Posterior vena cava (tissue), 2 donors: Measurements from ENCODE around the gene CENPH. TPM values are rescaled to one million over a fixed set of nuclear protein-coding genes. Genes with fewer than 3 reads are reported as not detected.
"Not testable (repeated sequence)": the region's sequence is repeated elsewhere in the genome, so short reads cannot be mapped to it uniquely, and the experiment has no call there.

Experiments
- DNase-seq: peaks from one replicate; pipeline ENCODE4 v3.0.0-alpha.2; 2020; ENCODE audit warnings: low spot score
- intact Hi-C, 2 donors: fragments of 100-400 bp; cut with DNase I; formaldehyde crosslinking; loops; one replicate each; pipeline versions ENCODE4 v1.14.1 to v1.14.2; 2022 to 2023
- total RNA-seq, 2 donors: library from RNA; stranded (reverse); fragmentation: NEBNext Ultra II Directional; extraction: Animal tissue kit (Norgen Biotek cat#: 25700); gene quantifications; one replicate each; pipeline ENCODE4 v1.2.1, GENCODE V29; 2021
- donor health status: DM: yes; HTN: yes; CAD: no.
- donor health status: DM: yes; HTN: yes; CAD: no.

The CENPH gene
- total RNA-seq, 2 donors from 2014 or later = 1.9 to 3.0 TPM

DNA sequence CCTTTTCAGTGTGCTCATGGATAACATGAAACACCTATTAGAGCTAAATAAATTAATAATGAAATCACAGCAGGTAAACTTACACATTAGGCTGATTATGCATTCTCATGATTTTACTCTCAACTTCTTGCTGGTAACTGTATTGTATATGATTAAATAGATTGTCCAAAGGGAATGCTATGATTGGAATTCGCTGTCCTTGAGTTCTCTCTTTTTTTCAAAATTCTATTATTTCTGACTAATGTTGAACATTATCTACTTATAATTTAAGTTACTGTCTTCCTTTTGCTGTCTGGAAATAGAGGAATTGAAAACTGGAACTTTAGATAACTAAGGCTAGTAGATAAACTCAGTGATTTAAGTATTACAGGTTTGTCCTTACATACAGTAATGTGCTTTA, 13.1 kb downstream of the CENPH start:
- intact Hi-C loops = no loop called here
- no peak for DNase-seq

DNA sequence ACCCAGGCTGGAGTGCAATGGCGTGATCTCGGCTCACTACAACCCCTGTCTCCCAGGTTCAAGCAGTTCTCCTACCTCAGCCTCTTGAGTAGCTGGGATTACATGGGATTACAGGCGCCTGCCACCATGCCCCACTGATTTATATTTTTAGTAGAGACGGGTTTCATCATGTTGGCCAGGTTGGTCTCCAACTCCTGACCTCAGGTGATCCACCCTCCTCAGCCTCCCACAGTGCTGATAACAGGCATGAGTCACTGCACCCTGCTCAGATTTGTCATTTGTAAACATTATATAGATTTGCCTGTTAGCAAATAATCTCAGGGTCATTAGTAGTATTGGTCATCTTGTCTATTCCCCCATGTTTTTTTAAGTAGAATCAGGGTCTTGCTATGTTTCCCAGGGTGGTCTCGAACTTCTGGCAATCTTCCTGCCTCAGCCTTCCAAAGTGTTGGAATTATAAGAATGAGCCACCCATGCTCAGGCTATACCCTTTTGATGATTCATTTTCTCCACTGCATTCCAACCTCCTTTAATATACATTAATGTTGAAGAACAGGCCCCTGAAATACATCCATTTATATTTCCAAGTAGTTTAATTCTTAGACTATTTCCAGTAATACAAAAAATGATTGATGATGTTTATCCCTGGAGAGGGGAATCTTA, 17.3 kb downstream of the CENPH start:
- no peak for DNase-seq
- intact Hi-C loops = no loop called here

DNA sequence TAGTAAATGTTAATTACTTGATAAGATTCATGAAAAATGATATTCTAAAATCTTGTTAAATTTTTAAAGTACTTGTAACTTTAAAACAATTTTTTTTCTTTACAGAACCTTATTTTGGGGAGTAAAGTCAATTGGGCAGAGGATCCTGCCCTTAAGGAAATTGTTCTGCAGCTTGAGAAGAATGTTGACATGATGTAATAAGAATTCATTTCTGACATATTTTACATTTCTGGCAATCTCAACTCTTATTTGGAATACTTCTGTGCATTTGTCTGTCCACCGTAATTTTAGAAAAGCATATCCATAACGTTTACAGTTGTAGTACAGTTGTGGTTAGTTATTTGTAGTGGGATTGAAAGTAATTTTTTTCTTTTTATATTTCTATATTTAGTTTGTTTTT, 20.2 kb downstream of the CENPH start:
- intact Hi-C loops = no loop called here

DNA sequence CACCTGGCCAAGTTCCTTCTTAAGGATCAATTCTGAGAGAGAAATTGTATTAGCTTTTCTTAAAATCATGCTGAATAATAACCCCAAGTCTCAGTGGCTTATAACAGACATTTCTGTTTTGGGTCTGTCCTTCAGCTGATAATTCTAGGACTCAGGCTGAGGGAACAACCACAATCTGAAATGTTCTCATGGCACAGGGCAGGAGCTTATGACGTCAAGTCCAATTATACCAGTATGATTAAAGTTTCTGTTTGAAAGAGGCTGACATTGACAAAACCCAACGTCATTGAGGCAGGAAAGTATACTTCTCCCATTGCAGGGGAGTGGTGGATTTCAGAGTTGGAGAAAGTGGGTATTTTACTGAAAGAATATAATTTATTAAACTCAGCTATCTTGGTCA, 21.8 kb downstream of the CENPH start:
- DNase-seq = no peak
- intact Hi-C loops = no loop called here

More for the DNA sequence above, 20.2 kb downstream of the CENPH start:
- no peak for DNase-seq

DNA sequence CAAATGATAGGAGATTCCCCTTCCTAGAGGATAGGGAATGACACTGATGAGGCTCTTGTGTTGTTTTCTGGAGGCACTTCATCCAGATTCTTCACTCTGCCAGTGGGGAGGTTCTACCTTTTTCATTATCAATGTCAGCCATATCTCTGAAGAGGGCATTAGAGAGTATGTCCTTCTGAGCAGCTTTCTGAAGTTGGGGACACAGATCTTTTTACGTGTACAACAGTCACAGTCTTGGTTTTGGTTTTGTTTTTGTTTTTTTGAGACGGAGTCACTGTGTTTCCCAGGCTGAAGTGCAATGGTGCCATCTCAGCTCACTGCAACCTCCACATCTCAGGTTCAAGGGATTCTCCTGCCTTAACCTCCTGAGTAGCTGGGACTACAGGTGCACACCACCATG, 22.6 kb downstream of the CENPH start:
- DNase-seq = no peak
- intact Hi-C loops = no loop called here

DNA sequence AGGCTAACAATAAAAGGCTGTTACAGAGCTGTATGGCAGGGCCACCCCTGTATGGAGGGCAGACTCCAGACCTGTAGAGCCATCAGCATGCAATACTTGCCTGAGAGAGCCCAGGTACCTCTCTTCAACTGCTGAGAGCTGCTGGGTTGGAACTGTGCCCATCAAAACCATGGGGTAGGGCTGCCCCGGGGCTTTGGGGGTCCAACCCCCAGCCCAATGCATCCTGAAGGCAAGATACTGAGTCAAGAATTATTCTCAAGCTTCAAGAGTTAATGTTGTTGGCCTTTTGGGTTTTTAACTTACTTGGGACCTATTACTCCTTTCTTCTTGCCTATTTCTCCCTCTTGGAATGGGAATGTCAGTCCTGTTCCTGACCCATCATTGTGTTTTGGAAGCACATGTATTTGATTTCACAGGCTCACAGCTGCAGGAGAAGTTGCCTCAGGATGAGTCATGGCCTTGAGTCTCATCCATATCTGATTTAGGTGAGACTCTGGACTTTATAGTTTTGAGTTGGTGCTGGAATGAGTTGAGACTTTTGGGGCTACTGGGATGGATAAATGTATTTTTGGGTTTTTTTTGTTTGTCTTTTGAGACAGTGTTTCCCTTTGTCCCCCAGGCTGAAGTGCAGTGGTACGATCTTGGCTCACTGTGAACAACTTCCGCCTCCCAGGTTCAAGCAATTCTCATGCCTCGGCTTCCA, 24.3 kb downstream of the CENPH start:
- intact Hi-C loops = no loop called here
- no peak for DNase-seq

DNA sequence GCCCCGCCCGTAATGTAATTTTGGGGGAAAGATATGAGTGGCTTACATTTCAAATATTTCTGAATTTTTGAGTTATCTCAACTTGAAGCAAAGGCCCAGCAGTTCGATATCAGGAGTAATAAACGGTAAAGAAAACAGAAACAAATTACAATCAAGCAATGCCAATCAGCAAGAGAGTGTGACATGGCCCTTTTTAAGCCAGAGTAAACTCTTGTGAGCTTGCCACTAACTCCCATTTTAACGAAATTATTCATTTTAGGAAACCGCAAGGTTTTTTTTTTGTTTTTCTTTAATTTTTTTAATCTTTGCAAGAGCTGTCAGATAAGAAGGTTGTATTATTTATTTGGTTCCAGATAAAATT, 27.7 kb downstream of the CENPH start:
- intact Hi-C loops = no loop called here

DNA sequence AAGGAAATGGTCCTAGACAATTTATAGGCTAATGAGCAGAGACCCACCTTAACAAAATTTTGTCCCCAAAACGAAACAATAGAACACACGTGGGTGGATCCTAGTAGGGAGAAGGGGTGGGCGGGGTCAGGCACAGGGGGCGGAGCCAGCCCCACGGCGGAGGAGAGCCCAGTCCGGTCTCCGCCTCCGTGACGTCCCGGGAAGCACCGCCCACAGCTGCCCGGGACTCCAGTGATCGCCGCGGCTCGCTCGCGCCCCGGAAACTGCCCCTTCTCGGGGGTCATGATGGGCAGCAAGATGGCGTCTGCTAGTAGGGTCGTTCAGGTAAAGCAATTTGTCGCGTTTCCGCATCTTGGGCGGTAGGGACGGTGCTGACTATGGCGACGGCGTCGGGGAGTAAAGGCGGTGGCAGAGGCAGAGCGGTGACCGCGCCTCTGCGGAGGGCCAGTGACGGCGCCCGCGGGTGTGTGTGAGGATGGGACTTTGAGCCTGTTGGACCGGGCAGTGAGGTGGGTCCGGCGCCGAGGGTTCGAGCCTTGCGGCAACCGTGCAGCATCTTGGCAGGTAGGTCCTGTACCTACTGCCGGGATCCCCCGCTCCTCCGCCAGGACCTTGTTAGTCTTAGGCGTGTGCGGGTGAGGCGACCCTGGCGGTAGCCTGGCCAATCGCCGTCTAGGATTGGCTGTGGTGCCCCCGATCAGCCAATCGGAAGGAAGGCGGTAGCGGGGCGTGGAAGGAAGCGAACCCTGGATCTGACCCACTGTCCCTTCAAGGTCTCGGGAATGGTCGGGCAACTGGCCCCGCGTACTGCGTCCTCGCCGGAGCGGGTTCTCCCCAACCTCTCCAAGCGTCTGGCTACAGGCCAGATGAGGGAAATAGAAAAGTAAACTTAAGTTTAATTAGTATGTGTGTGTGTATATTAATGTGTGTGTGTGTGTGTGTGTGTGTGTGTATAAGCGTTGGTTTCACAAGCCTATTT, 28.5 kb downstream of the CENPH start:
- intact Hi-C loops = no loop called here
- peak; percentile 99 for DNase-seq

More for the DNA sequence above, 27.7 kb downstream of the CENPH start:
- no peak for DNase-seq

DNA sequence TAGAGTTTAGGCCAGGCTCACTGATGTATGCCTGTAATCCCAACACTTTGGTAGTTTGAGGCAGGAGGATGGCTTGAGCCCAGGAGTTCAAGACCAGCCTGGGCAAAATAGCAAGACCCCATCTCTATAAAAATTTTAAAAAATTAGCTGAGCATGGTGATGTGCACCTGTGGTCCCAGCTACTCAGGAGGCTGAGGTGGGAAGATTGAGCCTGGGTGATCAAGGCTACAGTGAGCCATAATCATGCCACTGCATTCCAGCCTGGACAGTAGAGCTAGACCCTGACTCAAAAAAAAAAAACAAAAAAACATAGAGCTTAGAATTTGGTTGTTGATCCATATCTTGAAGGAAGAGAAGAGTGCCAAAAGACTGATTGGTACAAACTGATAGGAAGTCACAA, 30.6 kb downstream of the CENPH start:
- DNase-seq = no peak
- intact Hi-C loops = no loop called here

DNA sequence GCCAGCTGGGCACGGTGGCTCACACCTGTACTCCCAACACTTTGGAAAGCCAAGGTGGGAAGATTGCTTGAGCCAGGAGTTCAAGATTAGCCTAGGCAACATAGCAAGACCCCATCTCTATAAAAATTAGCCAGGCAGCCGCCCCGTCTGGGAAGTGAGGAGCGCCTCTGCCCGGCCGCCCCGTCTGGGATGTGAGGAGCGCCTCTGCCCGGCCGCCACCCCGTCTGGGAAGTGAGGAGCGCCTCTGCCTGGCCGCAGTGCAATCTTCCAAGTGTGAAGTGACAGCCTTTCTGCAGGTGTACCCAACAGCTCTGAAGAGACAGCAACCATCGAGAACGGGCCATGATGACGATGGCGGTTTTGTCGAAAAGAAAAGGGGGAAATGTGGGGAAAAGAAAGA, 31.0 kb downstream of the CENPH start:
- DNase-seq = peak; percentile 42
- intact Hi-C loops = not testable (repeated sequence)

DNA sequence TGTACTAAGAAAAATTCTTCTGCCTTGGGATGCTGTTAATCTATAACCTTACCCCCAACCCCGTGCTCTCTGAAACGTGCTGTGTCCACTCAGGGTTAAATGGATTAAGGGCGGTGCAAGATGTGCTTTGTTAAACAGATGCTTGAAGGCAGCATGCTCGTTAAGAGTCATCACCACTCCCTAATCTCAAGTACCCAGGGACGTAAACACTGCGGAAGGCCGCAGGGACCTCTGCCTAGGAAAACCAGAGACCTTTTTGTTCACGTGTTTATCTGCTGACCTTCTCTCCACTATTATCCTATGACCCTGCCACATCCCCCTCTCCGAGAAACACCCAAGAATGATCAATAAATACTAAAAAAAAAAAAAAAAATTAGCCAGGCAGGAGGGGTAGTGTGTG, 31.4 kb downstream of the CENPH start:
- intact Hi-C loops, DNase-seq: not testable (repeated sequence)

DNA sequence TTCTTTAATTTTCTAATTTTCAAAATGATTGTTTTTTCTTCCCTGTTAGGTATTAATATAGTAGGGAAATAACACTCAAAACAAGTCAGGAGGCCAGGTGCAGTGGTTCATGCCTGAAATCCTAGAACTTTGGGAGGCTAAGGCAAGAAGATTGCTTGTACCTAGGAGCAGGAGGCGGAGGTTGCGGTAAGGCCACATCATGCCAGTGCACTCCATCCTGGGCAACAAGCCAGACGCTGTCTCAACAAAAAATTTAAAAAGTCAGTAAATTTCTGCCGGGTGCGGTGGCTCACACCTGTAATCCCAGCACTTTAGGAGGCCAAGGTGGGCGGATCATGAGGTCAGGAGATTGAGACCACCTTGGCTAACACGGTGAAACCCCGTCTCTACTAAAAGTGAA, 35.1 kb downstream of the CENPH start:
- DNase-seq = no peak
- intact Hi-C loops = no loop called here

DNA sequence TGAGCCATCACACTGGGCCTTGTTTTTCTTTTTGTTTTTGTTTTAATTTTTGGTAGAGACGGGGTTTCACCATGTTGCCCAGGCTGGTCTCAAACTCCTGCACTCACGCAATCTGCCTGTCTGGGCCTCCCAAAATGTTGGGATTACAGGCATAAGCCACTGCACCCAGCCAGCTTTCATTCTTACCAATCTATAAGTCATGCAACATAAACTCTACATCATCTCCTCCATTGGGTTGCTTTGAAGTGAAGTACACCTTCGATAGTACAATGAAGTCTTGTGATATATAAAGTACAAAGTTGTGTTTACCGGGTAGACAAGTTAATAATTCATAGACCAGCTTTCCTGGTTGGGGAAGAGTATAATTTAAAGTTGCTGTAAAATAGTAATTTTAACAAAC, 36.5 kb downstream of the CENPH start:
- intact Hi-C loops = no loop called here

DNA sequence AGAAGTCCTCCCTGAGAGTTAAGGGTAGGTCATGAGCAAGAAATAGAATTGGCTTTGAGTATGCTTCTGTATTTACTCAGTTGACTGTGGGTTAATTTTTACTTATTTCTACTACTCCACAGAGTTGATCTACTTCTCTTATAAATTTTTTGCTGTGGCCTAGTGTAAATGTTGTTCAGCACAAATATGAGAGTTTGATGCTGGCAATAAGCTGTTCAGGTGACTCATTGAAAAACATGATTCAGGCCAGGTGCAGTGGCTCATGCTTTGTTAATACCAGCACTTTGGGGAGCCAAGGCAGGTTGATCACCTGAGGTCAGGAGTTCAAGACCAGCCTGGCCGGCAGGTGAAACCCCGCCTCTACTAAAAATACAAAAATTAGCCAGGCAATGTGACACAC, 40.8 kb downstream of the CENPH start:
- intact Hi-C loops = no loop called here
- no peak for DNase-seq

More for the DNA sequence above, 36.5 kb downstream of the CENPH start:
- no peak for DNase-seq

DNA sequence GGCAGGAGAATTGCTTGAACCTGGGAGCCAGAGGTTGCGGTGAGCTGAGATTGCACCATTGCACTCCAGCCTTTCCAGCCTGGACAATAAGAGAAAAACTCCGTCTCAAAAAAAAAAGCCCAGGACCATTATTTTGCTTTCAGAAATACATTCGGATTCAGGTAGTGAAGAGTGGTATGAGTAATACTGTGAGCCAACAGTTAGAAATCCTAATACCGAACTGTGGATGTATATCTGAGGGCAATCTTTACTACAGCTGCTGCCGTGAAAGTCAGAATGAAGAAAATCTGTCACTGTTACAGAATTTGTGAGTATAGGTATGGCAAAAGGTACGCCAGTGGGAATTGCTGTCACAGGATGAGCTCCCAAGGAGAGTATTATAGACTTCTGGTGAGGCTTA, 41.9 kb downstream of the CENPH start:
- DNase-seq = no peak
- intact Hi-C loops = no loop called here

DNA sequence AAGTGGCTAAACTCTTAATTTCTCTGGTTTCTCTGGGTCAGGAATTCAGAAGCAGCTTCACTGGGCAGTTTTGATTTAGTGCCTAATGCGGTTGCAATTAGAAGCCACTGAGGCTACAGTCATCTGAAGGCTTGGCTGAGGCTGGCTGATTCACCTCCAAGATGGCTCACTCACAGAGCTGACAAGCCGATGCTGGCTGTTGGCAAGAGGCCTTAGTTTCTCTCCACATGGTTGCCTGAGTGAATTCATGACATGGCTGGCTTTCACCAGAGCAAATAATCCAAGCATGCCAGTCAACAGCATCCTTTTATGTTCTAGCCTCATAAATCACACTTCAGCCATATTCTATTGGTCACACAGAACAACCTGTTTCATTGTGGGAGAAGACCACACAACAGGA, 42.5 kb downstream of the CENPH start:
- DNase-seq = no peak
- intact Hi-C loops = no loop called here

DNA sequence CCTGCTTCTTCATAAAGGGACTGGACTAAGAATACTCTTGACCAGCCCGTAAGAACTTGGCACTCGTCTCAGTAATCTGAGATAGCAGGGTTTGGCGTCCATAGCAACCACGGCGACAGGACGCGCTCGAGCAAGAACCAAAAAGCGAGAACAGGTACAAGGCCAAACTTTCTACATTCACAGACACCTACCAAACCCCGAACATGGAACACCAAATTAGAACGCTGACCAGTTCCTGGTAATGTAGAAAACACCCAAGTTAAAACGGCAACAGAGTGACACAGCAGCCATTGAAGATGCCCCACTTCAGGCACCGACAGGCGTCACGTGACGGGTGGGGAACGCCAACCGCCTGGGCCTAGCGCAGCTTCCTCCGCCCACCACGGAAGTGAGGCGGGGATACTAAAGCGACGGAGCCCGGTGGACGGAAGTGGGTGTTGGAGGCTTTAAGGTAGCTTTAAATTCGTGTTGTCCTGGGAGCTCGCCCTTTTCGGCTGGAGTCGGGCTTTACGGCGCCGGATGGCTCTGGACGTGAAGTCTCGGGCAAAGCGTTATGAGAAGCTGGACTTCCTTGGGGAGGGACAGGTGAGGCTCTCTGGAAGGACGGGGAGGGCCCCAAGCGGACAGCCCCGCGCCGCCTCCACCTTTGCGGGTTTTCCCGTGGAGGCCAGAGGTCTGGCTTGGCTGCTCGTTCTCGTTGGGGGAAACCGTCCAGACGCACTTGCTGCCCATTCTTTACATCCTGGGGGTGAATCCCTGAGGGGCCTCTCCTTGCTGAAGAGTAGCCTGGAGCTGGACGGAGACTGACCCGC, 45.3 kb downstream of the CENPH start, which contains the start of gene CDK7:
Gene CDK7, plus strand, starts transcription at position 430 of the 812 bp plus-strand sequence. Its CDS starts 90 bp downstream, at position 520.
- peak; percentile 99 for DNase-seq
- intact Hi-C loops = no loop called here

DNA sequence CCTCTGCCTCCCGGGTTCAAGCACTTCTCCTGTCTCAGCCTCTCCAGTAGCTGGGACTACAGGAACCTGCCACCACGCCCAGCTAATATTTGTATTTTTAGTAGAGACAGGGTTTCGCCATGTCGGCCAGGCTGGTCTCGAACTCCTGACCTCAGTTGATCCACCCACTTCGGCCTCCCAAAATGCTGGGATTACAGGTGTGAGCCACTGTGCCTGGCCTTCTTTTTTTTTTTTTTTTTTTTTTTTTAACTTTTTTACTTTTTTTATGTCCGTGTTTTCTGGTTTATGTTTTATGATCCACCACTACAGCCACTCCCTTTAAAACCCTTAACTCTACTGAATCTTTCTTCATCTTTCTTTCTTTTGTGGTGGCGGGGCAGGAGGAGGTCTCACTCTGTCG, 47.4 kb downstream of the CENPH start:
- intact Hi-C loops, DNase-seq: not testable (repeated sequence)

DNA sequence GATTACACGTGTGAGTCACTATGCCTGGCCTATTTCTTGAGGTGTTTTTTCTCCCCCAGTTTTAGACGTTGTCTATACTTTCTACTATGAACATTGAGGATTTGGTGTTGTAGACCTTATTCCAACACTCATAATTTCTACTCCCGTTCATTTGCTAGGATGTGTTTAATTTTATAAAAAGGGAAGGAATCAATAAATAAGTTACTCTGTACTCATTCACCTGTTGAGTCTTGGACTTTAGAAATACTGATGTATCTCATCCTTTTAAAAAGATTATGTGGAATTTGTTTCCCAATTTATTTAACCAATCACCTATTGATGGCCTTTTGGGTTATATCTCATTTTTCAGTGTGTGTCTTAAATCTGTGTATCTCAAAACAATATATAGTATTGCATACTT, 48.5 kb downstream of the CENPH start:
- intact Hi-C loops = no loop called here
- DNase-seq = no peak
